ENCODE measurements around the gene ESR1. TPM values are rescaled to one million over a fixed set of nuclear protein-coding genes. Genes with fewer than 3 reads are reported as not detected.
A peak's percentile ranks its signal among the peaks of the same experiment; 100 is the strongest.

ESR1 gene
- total and polyA plus RNA-seq, 2 experiments from 2014 or later = 1.6 to 5.1 TPM

DNA sequence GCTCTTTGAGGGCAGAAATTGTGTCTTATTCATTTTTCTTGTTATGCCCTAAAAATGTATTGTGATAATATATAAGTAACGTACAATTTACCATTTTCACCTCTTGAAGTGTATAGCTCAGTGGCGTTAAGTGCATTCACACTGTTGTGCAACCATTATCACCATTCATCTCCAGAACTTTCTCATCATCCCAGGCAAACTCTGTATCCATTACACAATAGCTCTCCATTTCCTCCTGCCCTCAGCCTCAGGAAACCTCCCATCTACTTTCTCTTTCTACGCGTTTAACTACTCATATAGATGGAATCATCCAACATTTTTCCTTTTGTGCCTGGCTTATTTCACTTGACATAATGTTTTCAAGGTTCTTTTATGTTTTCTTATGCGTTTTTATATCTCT is 184.6 kb downstream of the ESR1 start:
- DNase-seq (ENCODE audit: low read depth in 1 of 2, low spot score in 1 of 2) = peak in 1 of 2 donors; percentile 56
- H3K4me1 ChIP-seq (ENCODE audit: low read depth) = no peaks in the 10 kb centered on the region
- no peak overlapping the region for H3K27ac ChIP-seq
- H3K27me3 ChIP-seq = no peaks in the 10 kb centered on the region
- no peaks in the 10 kb centered on the region for H3K9me3 ChIP-seq (ENCODE audit: low read depth)
- TF ChIP-seq CTCF (IDR thresholded peaks at IDR 0.05; ENCODE audit: low read depth, low read length) = no peak
- no peaks in the 10 kb centered on the region for H3K36me3 ChIP-seq
- H3K4me3 ChIP-seq = no peak overlapping the region

DNA sequence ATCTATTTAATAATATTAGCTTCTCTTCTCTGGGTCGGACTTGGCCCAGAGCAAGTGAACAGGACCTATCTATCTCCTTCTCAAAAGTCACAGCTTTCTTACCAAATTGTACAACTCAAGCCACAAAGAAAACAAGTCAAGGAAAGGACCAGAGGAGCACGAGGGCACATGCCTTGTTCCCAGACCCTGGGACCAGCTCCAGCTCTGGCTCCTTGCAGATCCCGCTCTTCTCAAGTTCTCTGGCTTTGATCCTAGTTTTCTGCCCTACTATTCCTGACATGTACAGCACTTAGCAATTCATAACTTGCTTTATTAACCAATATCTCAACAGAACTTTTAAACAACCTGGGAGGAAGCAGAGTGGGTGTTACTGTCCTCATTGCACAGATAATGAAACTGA is 185.9 kb downstream of the ESR1 start:
- Histone ChIP-seq H3K27ac (no peak overlapping the region), H3K9me3 (ENCODE audit: low read depth) (no peaks in the 10 kb centered on the region), H3K36me3 (no peaks in the 10 kb centered on the region), H3K4me3 (no peak overlapping the region), H3K4me1 (ENCODE audit: low read depth) (no peaks in the 10 kb centered on the region), H3K27me3 (no peaks in the 10 kb centered on the region)
- no peak for DNase-seq (ENCODE audit: low read depth in 1 of 2, low spot score in 1 of 2)
- no peak for TF ChIP-seq CTCF (IDR thresholded peaks at IDR 0.05; ENCODE audit: low read depth, low read length)

DNA sequence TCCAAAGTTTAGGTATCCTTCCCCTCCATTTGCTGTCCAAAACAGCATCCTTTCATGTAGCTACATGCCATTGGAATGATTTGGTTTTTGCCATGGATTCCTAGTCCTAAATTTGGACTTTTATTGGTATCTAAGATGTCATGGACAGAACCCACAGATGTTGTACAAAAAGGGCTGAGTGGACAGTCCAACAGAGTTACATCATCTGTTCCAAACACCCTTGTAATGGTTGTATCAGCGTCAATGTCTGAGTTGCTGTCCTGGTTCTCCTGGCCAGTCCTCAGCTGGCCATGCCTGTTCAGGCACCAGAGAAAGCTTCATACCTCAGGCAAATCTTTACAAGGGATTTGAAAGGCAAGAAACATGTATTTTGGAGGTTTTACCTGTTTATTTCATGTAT is 191.3 kb downstream of the ESR1 start:
- Histone ChIP-seq H3K27ac (no peak overlapping the region), H3K27me3 (no peaks in the 10 kb centered on the region), H3K9me3 (ENCODE audit: low read depth) (no peaks in the 10 kb centered on the region), H3K36me3 (no peaks in the 10 kb centered on the region), H3K4me3 (no peak overlapping the region), H3K4me1 (ENCODE audit: low read depth) (peaks cover 2% of the 10 kb centered on the region)
- DNase-seq (ENCODE audit: low read depth in 1 of 2, low spot score in 1 of 2) = no peak
- TF ChIP-seq CTCF (IDR thresholded peaks at IDR 0.05; ENCODE audit: low read depth, low read length) = no peak

DNA sequence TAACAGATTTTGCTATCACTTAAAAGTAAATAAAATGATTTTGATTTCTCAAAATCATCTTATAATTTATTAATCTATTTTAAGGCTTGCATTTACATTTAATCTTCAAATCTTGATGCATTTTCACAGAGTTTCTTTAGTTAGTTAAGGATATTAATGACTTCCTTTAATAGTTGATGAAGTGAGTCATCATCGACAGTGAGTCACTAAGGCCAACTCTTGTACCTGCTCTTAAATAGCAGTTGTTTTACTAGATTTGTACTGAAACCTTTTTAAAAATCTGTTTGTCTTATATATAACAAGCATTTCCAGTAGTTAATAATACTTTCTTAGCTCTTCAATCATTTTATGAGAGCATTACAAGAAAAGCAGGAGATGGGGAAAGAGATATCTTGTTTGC is 191.7 kb downstream of the ESR1 start:
- peaks cover 2% of the 10 kb centered on the region for H3K4me1 ChIP-seq (ENCODE audit: low read depth)
- H3K36me3 ChIP-seq = no peaks in the 10 kb centered on the region
- no peak for TF ChIP-seq CTCF (IDR thresholded peaks at IDR 0.05; ENCODE audit: low read depth, low read length)
- no peak overlapping the region for H3K4me3 ChIP-seq
- no peak overlapping the region for H3K27ac ChIP-seq
- H3K27me3 ChIP-seq = no peaks in the 10 kb centered on the region
- no peak for DNase-seq (ENCODE audit: low read depth in 1 of 2, low spot score in 1 of 2)
- no peaks in the 10 kb centered on the region for H3K9me3 ChIP-seq (ENCODE audit: low read depth)

DNA sequence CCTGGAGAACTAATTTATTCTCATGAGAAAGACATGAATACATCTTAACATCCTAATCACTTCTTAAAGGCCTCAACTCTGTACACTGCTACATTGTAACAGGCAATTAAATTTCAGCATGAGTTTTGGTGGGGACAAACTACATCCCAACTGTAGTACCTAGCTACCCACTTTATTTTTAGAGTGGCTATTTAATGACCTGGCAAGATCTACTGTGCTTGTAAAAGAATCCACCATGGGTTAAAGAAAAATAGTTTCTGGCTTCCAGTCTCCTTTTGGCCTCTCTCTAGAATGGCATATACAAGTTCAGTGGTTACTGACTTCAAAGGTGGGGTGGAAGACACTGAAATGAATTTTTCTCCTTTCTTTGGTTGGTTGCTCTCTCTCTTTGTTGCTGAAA is 193.9 kb downstream of the ESR1 start:
- no peak for DNase-seq (ENCODE audit: low read depth in 1 of 2, low spot score in 1 of 2)
- H3K4me1 ChIP-seq (ENCODE audit: low read depth) = peaks cover 2% of the 10 kb centered on the region
- H3K27me3 ChIP-seq = no peaks in the 10 kb centered on the region
- no peak for TF ChIP-seq CTCF (IDR thresholded peaks at IDR 0.05; ENCODE audit: low read depth, low read length)
- H3K4me3 ChIP-seq = no peak overlapping the region
- no peaks in the 10 kb centered on the region for H3K36me3 ChIP-seq
- no peak overlapping the region for H3K27ac ChIP-seq
- H3K9me3 ChIP-seq (ENCODE audit: low read depth) = no peaks in the 10 kb centered on the region

GRCh38 chr6:152002306-152002705 is 194.8 kb downstream of the ESR1 start:
- H3K36me3 ChIP-seq = no peaks in the 10 kb centered on the region
- TF ChIP-seq CTCF (IDR thresholded peaks at IDR 0.05; ENCODE audit: low read depth, low read length) = no peak
- peak in 1 of 2 donors; percentile 3 for DNase-seq (ENCODE audit: low read depth in 1 of 2, low spot score in 1 of 2)
- peaks cover 2% of the 10 kb centered on the region for H3K4me1 ChIP-seq (ENCODE audit: low read depth)
- no peaks in the 10 kb centered on the region for H3K27me3 ChIP-seq
- no peak overlapping the region for H3K4me3 ChIP-seq
- no peak overlapping the region for H3K27ac ChIP-seq
- H3K9me3 ChIP-seq (ENCODE audit: low read depth) = no peaks in the 10 kb centered on the region
